Activated naive CD8-positive, alpha-beta T cell treated with anti-CD3 and anti-CD28 coated beads for 36 hours (primary cell): ENCODE results near the gene RESP18. TPM values are rescaled to one million over a fixed set of nuclear protein-coding genes. Genes with fewer than 3 reads are reported as not detected.
"Not testable (repeated sequence)": the region's sequence is repeated elsewhere in the genome, so short reads cannot be mapped to it uniquely, and the experiment has no call there.

ENCODE experiments used
- DNase-seq: peaks from one replicate; pipeline ENCODE4 v3.0.0; 2021
- H3K27ac Mint-ChIP-seq: one replicate; pipeline ENCODE4 v1.8.0; 2022; ENCODE audit warnings: mild to moderate bottlenecking, moderate library complexity, mixed read lengths
- H3K27me3 Mint-ChIP-seq: one replicate; pipeline ENCODE4 v1.8.0; 2022; ENCODE audit warnings: mild to moderate bottlenecking, mixed read lengths
- H3K36me3 Mint-ChIP-seq: one replicate; pipeline ENCODE4 v1.8.0; 2021; ENCODE audit warnings: mild to moderate bottlenecking, mixed read lengths
- H3K4me1 Mint-ChIP-seq: one replicate; pipeline ENCODE4 v1.8.0; 2021; ENCODE audit warnings: mixed read lengths
- H3K4me3 Mint-ChIP-seq: one replicate; pipeline ENCODE4 v1.8.0; 2022; ENCODE audit warnings: mild to moderate bottlenecking, moderate library complexity, mixed read lengths
- H3K9me3 Mint-ChIP-seq: one replicate; pipeline ENCODE4 v1.8.0; 2022; ENCODE audit warnings: mixed read lengths
- total RNA-seq, 2 experiments: library from RNA; stranded (reverse); gene quantifications; one replicate each; pipeline ENCODE4 v1.2.3, GENCODE V29; 2021

Gene RESP18
- total RNA-seq, 2 experiments from 2014 or later, result not detected

DNA sequence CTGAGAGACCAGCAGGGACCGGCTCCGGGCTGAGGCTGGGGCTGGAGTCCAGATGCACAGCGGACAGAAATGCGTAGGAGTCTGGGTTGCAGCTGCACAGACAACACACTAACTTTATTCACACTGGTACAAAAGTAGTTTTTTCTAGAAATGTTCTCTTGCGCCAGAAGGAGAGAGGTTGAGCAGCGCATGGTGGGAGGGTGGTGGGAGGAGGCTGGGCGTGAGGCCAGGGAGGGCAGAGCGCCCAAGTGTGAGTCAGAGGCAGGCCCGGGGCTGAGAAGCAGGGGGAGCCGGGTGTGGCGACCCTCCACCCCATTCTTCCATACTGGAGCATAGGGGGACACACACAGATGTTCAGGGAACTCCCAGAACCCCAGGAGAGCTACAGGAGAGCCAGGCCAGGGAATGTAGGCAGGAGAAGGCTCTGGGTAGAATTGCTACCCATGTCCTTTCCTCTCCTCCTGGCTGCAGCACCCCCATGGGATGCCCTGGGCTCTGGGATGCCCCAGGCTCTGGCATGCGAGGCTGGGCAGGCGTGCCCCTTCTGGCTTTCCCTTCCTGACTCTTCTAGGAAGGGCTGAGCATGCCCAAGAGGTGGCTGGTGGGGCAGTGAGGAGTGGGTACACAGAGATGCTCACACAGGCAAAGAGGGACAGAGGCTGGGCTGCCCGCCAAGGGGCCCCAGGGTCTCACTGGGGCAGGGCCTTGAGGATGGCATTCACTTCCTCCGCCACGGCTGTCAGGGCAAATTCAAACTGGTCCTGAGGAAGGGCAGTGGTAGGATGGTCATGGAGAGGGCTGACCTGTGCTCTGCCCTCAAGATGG lies 42.8 kb downstream of the RESP18 start:
- no peaks in the 10 kb centered on the region for H3K9me3 Mint-ChIP-seq
- H3K27ac Mint-ChIP-seq, result no peak overlapping the region
- no peak overlapping the region for H3K4me3 Mint-ChIP-seq
- H3K36me3 Mint-ChIP-seq, result no peaks in the 10 kb centered on the region
- peaks cover 10% of the 10 kb centered on the region for H3K4me1 Mint-ChIP-seq
- DNase-seq, result no peak
- no peaks in the 10 kb centered on the region for H3K27me3 Mint-ChIP-seq

DNA sequence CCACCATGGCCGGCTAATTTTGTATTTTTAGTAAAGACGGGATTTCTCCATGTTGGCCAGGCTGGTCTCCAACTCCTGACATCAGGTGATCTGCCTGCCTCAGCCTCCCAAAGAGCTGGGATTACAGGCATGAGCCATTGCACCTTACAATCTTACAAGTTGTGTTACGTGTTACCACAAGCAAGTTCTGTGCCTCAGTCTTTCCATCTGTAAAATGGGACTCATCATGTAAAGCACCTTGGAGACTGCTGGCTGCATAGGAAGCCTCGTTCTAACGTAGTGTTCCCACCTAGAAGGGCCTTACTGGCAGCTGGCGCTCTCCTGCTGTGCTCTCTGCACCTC lies 43.4 kb downstream of the RESP18 start:
- Mint-ChIP-seq H3K36me3 (no peaks in the 10 kb centered on the region), H3K4me1 (peaks cover 7% of the 10 kb centered on the region), H3K9me3 (no peaks in the 10 kb centered on the region), H3K27ac (no peak overlapping the region), H3K4me3 (no peak overlapping the region), H3K27me3 (no peaks in the 10 kb centered on the region)
- DNase-seq, result no peak

DNA sequence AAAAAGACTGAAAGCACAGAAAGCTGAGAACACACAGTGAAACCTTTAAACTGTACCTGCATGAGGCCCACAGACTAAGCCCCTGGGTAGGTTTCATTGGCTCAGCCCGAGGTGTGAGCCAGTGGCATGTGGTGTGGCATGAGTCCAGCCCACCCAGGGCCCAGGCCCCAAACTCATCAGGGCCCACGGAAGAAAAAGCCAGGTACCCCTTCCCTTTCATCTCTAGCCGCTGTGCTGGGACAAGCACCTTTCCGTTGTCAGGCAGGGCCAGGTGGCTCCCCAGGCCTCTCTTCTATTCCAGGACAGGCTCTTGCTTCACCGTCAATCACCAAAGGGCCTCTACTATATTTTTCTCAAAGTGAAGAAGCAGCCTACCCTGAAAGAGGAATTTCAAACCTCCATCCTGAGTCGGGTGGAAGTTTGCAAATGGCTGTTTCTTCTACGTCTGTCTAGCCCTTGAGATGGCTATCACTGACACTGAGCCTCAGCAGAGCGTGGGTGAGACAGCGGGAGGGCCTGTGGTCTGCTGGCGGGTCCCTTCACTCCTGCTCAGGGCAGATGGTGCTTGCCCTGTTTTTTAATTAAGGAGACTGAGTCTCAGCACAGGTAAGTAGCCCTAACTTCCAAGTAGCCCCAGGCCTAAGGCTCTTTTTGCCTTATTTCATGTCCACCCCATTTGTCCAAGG lies 44.8 kb downstream of the RESP18 start:
- H3K4me3 Mint-ChIP-seq, result no peak overlapping the region
- no peak for DNase-seq
- no peak overlapping the region for H3K27ac Mint-ChIP-seq
- H3K9me3 Mint-ChIP-seq, result no peaks in the 10 kb centered on the region
- H3K27me3 Mint-ChIP-seq, result no peaks in the 10 kb centered on the region
- peaks cover 6% of the 10 kb centered on the region for H3K4me1 Mint-ChIP-seq
- H3K36me3 Mint-ChIP-seq, result peaks cover 7% of the 10 kb centered on the region

- not testable (repeated sequence) for H3K27ac Mint-ChIP-seq, H3K4me3 Mint-ChIP-seq, H3K4me1 Mint-ChIP-seq, H3K27me3 Mint-ChIP-seq, H3K36me3 Mint-ChIP-seq, DNase-seq, H3K9me3 Mint-ChIP-seq
These were observed 45.5 kb downstream of the RESP18 start for GRCh38 chr2:219287116-219287440.

DNA sequence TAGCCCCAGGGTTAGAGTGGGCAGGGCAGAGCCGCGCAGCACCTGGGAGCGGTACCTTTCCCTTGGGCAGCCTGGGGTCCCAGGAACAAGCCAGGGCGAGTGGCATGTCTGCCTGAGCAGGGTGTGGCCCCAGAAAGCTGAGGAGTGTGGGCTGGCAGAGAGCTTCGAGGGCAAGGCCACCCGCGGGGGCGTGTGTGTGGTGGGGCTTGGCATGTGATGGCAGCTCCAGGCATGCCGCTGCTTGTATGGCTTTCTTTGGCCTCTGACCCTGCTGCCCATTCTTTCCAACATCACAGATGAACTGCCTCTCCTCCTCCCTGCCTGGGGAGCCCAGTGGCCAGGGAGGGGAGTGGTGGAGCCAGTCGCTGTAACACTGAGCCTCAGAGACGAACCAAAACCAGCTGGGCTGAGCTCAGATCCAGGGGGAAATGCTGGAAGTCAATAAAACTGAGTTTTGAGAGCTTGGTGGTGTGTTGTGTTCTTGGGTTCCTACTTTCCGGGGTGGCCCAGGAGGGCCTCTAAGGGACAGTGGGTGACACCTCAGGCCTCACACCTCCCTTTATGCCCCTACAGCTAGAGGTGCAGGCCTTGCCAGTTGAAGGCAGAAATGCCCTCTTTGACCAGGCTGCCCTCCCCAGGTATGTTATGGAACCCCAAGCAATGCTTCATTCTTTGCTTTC lies 46.0 kb downstream of the RESP18 start:
- Mint-ChIP-seq H3K36me3 (peaks cover 10% of the 10 kb centered on the region), H3K27ac (no peak overlapping the region), H3K27me3 (no peaks in the 10 kb centered on the region), H3K9me3 (no peaks in the 10 kb centered on the region), H3K4me1 (peaks cover 8% of the 10 kb centered on the region), H3K4me3 (no peak overlapping the region)
- no peak for DNase-seq

DNA sequence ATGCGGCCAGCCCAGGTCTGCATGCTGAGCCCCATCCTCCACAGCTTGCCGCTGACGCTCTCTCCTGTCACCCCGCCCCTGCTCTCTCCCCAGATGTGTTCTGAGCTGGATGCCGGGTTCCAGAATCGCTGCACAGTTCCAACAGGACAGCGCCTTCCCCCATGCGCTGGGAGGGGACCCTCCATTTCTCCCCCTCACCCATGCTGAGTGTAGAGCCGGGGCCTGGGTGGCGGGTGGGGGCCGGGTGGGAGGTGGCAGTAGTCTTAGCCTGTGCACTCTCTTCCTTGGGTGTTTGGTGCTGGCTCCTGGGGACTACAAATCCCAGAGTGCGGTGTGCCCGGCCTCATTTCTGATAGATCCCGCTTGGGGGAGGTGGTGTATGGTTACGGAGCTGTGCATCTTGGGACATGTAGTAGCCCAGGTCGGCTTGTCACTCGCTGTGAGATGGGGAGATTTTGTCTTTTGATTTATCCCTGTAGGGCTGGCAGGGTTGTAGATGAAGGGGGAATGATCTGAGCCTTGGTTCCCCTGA lies 46.6 kb downstream of the RESP18 start:
- Mint-ChIP-seq H3K9me3 (no peaks in the 10 kb centered on the region), H3K4me1 (peaks cover 14% of the 10 kb centered on the region), H3K27me3 (no peaks in the 10 kb centered on the region), H3K4me3 (no peak overlapping the region), H3K27ac (no peak overlapping the region), H3K36me3 (peaks cover 11% of the 10 kb centered on the region)
- DNase-seq, result no peak

DNA sequence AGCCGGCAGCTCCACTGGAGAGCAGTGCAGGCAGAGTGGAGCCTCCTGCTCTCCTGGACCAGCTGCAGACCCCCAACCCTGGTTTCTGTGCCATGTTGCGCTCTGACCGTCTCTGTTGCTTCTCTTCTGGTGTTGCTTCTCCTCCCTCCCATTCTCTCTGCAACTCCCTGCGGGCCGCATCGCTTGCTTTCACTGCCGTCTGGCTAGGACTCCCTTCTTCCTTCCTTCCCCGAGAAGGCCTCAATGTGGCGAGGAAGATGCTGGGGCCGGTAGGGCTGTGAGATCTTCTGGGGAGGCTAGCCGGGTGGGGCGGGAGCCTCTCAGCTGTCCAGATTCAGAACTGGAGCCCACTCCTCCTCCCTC lies 47.2 kb downstream of the RESP18 start:
- Mint-ChIP-seq H3K36me3 (peaks cover 13% of the 10 kb centered on the region), H3K27me3 (no peaks in the 10 kb centered on the region), H3K27ac (no peak overlapping the region), H3K9me3 (no peaks in the 10 kb centered on the region), H3K4me3 (no peak overlapping the region), H3K4me1 (peaks cover 20% of the 10 kb centered on the region)
- DNase-seq, result no peak

- no peak for DNase-seq
- H3K27me3 Mint-ChIP-seq, result no peaks in the 10 kb centered on the region
- no peak overlapping the region for H3K4me3 Mint-ChIP-seq
- no peaks in the 10 kb centered on the region for H3K9me3 Mint-ChIP-seq
- H3K27ac Mint-ChIP-seq, result no peak overlapping the region
- H3K36me3 Mint-ChIP-seq, result peaks cover 16% of the 10 kb centered on the region
- peaks cover 26% of the 10 kb centered on the region for H3K4me1 Mint-ChIP-seq
These were observed 47.8 kb downstream of the RESP18 start for GRCh38 chr2:219284501-219285372.

GRCh38 chr2:219282943-219283581 lies 49.5 kb downstream of the RESP18 start:
- no peak for DNase-seq
- no peak overlapping the region for H3K27ac Mint-ChIP-seq
- H3K27me3 Mint-ChIP-seq, result no peaks in the 10 kb centered on the region
- H3K36me3 Mint-ChIP-seq, result peaks cover 16% of the 10 kb centered on the region
- H3K4me1 Mint-ChIP-seq, result peaks cover 36% of the 10 kb centered on the region
- H3K4me3 Mint-ChIP-seq, result no peak overlapping the region
- no peaks in the 10 kb centered on the region for H3K9me3 Mint-ChIP-seq

- no peaks in the 10 kb centered on the region for H3K27me3 Mint-ChIP-seq
- peaks cover 43% of the 10 kb centered on the region for H3K4me1 Mint-ChIP-seq
- no peak for DNase-seq
- H3K4me3 Mint-ChIP-seq, result no peak overlapping the region
- H3K9me3 Mint-ChIP-seq, result no peaks in the 10 kb centered on the region
- H3K36me3 Mint-ChIP-seq, result peaks cover 16% of the 10 kb centered on the region
- no peak overlapping the region for H3K27ac Mint-ChIP-seq
These were observed 50.2 kb downstream of the RESP18 start for GRCh38 chr2:219282375-219282774.

- peaks cover 16% of the 10 kb centered on the region for H3K36me3 Mint-ChIP-seq
- no peak for DNase-seq
- no peak overlapping the region for H3K27ac Mint-ChIP-seq
- H3K27me3 Mint-ChIP-seq, result no peaks in the 10 kb centered on the region
- H3K4me1 Mint-ChIP-seq, result peaks cover 45% of the 10 kb centered on the region
- no peak overlapping the region for H3K4me3 Mint-ChIP-seq
- no peaks in the 10 kb centered on the region for H3K9me3 Mint-ChIP-seq
These were observed 51.0 kb downstream of the RESP18 start for GRCh38 chr2:219281588-219281987.

DNA sequence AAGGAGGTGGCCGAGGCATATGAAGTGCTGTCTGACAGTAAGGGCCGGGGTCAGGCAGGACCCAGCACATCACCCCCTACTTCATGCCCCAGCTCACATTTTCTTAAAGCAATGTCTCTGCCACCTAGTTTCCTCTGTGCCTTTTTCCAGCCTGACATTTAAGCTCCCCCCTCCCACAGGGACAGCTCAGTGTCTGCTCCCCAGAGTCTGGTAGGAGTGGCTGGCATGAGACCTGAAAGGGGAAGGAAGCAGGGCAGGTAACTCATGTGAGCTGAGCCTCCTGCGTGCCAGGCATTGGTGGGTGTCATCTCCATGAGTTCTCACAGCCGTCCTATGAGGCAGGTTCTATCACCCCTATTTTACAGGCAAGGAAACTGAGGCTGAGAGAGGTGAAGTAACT lies 51.9 kb downstream of the RESP18 start:
- Mint-ChIP-seq H3K27me3 (no peaks in the 10 kb centered on the region), H3K4me3 (peak overlapping the region; percentile 91), H3K27ac (peak overlapping the region; percentile 57), H3K36me3 (peaks cover 16% of the 10 kb centered on the region), H3K4me1 (peaks cover 45% of the 10 kb centered on the region), H3K9me3 (no peaks in the 10 kb centered on the region)
- no peak for DNase-seq

- Mint-ChIP-seq H3K9me3 (no peaks in the 10 kb centered on the region), H3K27me3 (no peaks in the 10 kb centered on the region), H3K36me3 (peaks cover 16% of the 10 kb centered on the region), H3K27ac (peak overlapping the region; percentile 97), H3K4me3 (peak overlapping the region; percentile 91), H3K4me1 (peaks cover 43% of the 10 kb centered on the region)
- DNase-seq, result no peak
These were observed 52.5 kb downstream of the RESP18 start for GRCh38 chr2:219279916-219280516.
